Endothelial cell of umbilical vein (primary cell): ENCODE measurements around the gene GPD1L. TPM values are rescaled to one million over a fixed set of nuclear protein-coding genes. Genes with fewer than 3 reads are reported as not detected.

Source experiments
- BruUV-seq: library from RNA; stranded (reverse); fragments of 400-500 nt; replicated peaks from 2 replicates; lab custom pipeline; 2021; lab: Mats Ljungman, UMichigan
- CTCF ChIA-PET: fragments of 300-600, 350-600 bp; sonication (Branson Sonifier 250); formaldehyde crosslinking; loops from one replicate; lab custom pipeline; 2021; ENCODE audit warnings: antibody characterized with exemption, inconsistent platforms; lab: Charles Lee
- POLR2A ChIA-PET: fragments of 300-600, 350-600 bp; sonication (Branson Sonifier 250); formaldehyde crosslinking; loops from one replicate; lab custom pipeline; 2021; ENCODE audit warnings: antibody characterized with exemption, inconsistent platforms; lab: Charles Lee
- DNase-seq: peaks from one replicate; pipeline ENCODE4 v3.0.0-alpha.2; 2011; ENCODE audit warnings: low read depth, low spot score
- FAIRE-seq: peaks from 2 replicates; lab custom pipeline; 2011; peaks lifted over from hg19 to GRCh38; lab: Jason Lieb, UNC
- H2AFZ ChIP-seq: 2 replicates; pipeline ENCODE4 v1.6.0; 2012; ENCODE audit warnings: low read depth, low read length, control low read depth, inconsistent platforms
- H3K27ac ChIP-seq: 2 replicates; pipeline ENCODE4 v1.5.1; 2011; ENCODE audit warnings: low read depth, mild to moderate bottlenecking, control low read depth, low read length, moderate library complexity; ENCODE audit not compliant: insufficient read depth
- H3K27me3 ChIP-seq, 2 experiments: 2 replicates each; pipeline versions ENCODE4 v1.6.0 to v1.6.1; 2011; ENCODE audit warnings: low read length in 2 of 2, mixed read lengths in 1 of 2; ENCODE audit not compliant: control insufficient read depth in 2 of 2, insufficient read depth in 2 of 2
- H3K36me3 ChIP-seq, 2 experiments: 2 replicates in 1 of 2; 3 replicates in 1 of 2; pipeline ENCODE4 v1.5.1; 2011; ENCODE audit warnings: low read length in 2 of 2, mild to moderate bottlenecking in 1 of 2, moderate library complexity in 1 of 2; ENCODE audit not compliant: control insufficient read depth in 2 of 2, insufficient read depth in 2 of 2; ENCODE audit errors: extremely low read depth in 1 of 2
- H3K4me1 ChIP-seq: 3 replicates; pipeline ENCODE4 v1.5.1; 2011; ENCODE audit warnings: mild to moderate bottlenecking, low read length; ENCODE audit not compliant: control insufficient read depth, insufficient read depth; ENCODE audit errors: extremely low read depth
- H3K4me2 ChIP-seq: 2 replicates; pipeline ENCODE4 v1.6.1; 2011; ENCODE audit warnings: low read length, control low read depth, mixed read lengths; ENCODE audit not compliant: insufficient read depth
- H3K4me3 ChIP-seq, 3 experiments: fragments of 200-600 bp in 1 of 3; sonication (generic), shearing (Covaris generic) in 1 of 3; replicated peaks in 1 of 3; 2 replicates each; pipeline ENCODE4 v1.5.1; 2011 to 2016; ENCODE audit warnings: control low read depth in 3 of 3, low read length in 3 of 3, mild to moderate bottlenecking in 2 of 3, inconsistent platforms in 1 of 3, low read depth in 1 of 3, moderate library complexity in 1 of 3; ENCODE audit not compliant: insufficient read depth in 1 of 3
- H3K79me2 ChIP-seq: 2 replicates; pipeline ENCODE4 v1.6.0; 2012; ENCODE audit warnings: low read length, inconsistent platforms; ENCODE audit not compliant: control insufficient read depth, insufficient read depth
- H3K9ac ChIP-seq: replicated peaks from 2 replicates; pipeline ENCODE3; 2011; ENCODE audit warnings: low read length, control low read depth; ENCODE audit not compliant: insufficient read depth; ENCODE audit errors: extremely low read depth
- H3K9me1 ChIP-seq: replicated peaks from 3 replicates; pipeline ENCODE4 v1.6.0; 2011; ENCODE audit warnings: mild to moderate bottlenecking, low read length; ENCODE audit not compliant: control insufficient read depth, insufficient read depth; ENCODE audit errors: extremely low read depth
- H3K9me3 ChIP-seq: replicated peaks from 2 replicates; pipeline ENCODE4 v1.5.1; 2012; ENCODE audit warnings: low read length, inconsistent platforms; ENCODE audit not compliant: control insufficient read depth, insufficient read depth
- H4K20me1 ChIP-seq: replicated peaks from 2 replicates; pipeline ENCODE3; 2011; ENCODE audit warnings: mild to moderate bottlenecking, low read length; ENCODE audit not compliant: control insufficient read depth, insufficient read depth; ENCODE audit errors: extremely low read depth
- CTCF ChIP-seq, 2 donors: IDR thresholded peaks; 1 replicate in 1 of 2; 2 replicates in 1 of 2; pipeline ENCODE4 v1.5.1; 2011; ENCODE audit warnings: low read length in 2 of 2, mild to moderate bottlenecking in 2 of 2, moderate library complexity in 2 of 2, control low read depth in 1 of 2, inconsistent platforms in 1 of 2, low read depth in 1 of 2; ENCODE audit not compliant: insufficient read depth in 1 of 2; ENCODE audit errors: extremely low read depth in 1 of 2
- GATA2 ChIP-seq: IDR thresholded peaks from 2 replicates; pipeline ENCODE4 v1.7.0; 2011; ENCODE audit warnings: low read depth, mild to moderate bottlenecking, moderate library complexity, mixed read lengths, low read length; ENCODE audit not compliant: insufficient read length, insufficient read depth
- JUN ChIP-seq: IDR thresholded peaks from 2 replicates; pipeline ENCODE4 v1.6.1; 2011; ENCODE audit warnings: borderline replicate concordance, low read depth; ENCODE audit not compliant: insufficient read length, insufficient read depth
- MAX ChIP-seq: IDR thresholded peaks from 2 replicates; pipeline ENCODE4 v1.6.1; 2011; ENCODE audit not compliant: insufficient read depth, insufficient read length
- MYC ChIP-seq: IDR thresholded peaks from one replicate; pipeline ENCODE4 v1.6.1; 2011; ENCODE audit warnings: mild to moderate bottlenecking, low read depth, low read length
- POLR2AphosphoS5 ChIP-seq: IDR thresholded peaks from 2 replicates; pipeline ENCODE4 v1.6.1; 2012; ENCODE audit warnings: low read depth, mild to moderate bottlenecking, control low read depth, low read length, moderate library complexity; ENCODE audit not compliant: insufficient read depth
- dilution Hi-C: fragments of 300-500 bp; cut with MboI; formaldehyde crosslinking; loops from one replicate; pipeline ENCODE4 v1.15.0; 2019; ENCODE audit warnings: low sequenced_read_pairs; ENCODE audit not compliant: extremely low pct_ligation_motif_present
- intact Hi-C: fragments of 100-400 bp; cut with micrococcal nuclease; formaldehyde crosslinking; loops from one replicate; pipeline ENCODE4 v1.10.0; 2022
- polyA plus RNA-seq, 4 experiments: library from polyadenylated mRNA; depleted of rRNA in 3 of 4; stranded (reverse) in 3 of 4; unstranded in 1 of 4; fragments of >200 nt; gene quantifications; 2 replicates each; pipeline versions ENCODE4 v1.2.1 to v1.2.3, GENCODE V29; 2011 to 2012; ENCODE audit warnings: missing spikeins in 1 of 4
- total RNA-seq: library from RNA; stranded (reverse); gene quantifications from 2 replicates; pipeline ENCODE4 v1.2.3, GENCODE V29; 2021

Gene GPD1L
- total and polyA plus RNA-seq, 2 donors (not counting 3 experiments of a cell fraction or from before 2014, with no cell fraction given), result 5.1 to 12.9 TPM

GRCh38 chr3:32200992-32201758, 94.8 kb downstream of the GPD1L start:
- Histone ChIP-seq H3K4me3 (no peak overlapping the region), H3K4me2 (peak overlapping the region; percentile 39), H3K9me3 (no peaks in the 10 kb centered on the region), H3K27me3 (no peaks in the 10 kb centered on the region), H4K20me1 (no peaks in the 10 kb centered on the region), H3K9ac (no peak overlapping the region), H3K36me3 (no peaks in the 10 kb centered on the region), H3K79me2 (no peaks in the 10 kb centered on the region), H3K27ac (no peak overlapping the region), H3K4me1 (peaks cover 15% of the 10 kb centered on the region), H3K9me1 (no peaks in the 10 kb centered on the region), H2AFZ (peak overlapping the region; percentile 54)
- POLR2A ChIA-PET, result no interaction called here
- DNase-seq (peak; percentile 69), FAIRE-seq (no peak)
- no peak for TF ChIP-seq CTCF (IDR thresholded peaks at IDR 0.05; ENCODE audit: extremely low read depth in 1 of 2, insufficient read depth in 1 of 2, low read depth in 1 of 2, low read length in 2 of 2)
- BruUV-seq, result no TSS peak
- CTCF ChIA-PET, result interaction anchor here (0.6 to 3.1 kb wide), 10 partner anchors 13 to 267 kb away, joined by 3 to 15 read pairs (median 4); no protein-coding TSS in a partner anchor
- intact Hi-C loops (no loop called here), dilution Hi-C loops (no loop called here)

GRCh38 chr3:32202496-32202895, 96.1 kb downstream of the GPD1L start:
- intact Hi-C loops (no loop called here), dilution Hi-C loops (no loop called here)
- no peak overlapping the region for H2AFZ ChIP-seq
- no TSS peak for BruUV-seq
- no peaks in the 10 kb centered on the region for H3K9me3 ChIP-seq
- H3K4me3 ChIP-seq, result no peak overlapping the region
- FAIRE-seq (no peak), DNase-seq (no peak)
- H3K79me2 ChIP-seq, result no peaks in the 10 kb centered on the region
- POLR2A ChIA-PET, result no interaction called here
- TF ChIP-seq MYC, result no peak
- TF ChIP-seq MAX, result no peak
- TF ChIP-seq POLR2AphosphoS5, result no peak
- TF ChIP-seq JUN, result no peak
- no peak for TF ChIP-seq GATA2
- no peaks in the 10 kb centered on the region for H3K27me3 ChIP-seq
- CTCF ChIA-PET, result interaction anchor here (2.2 to 3.1 kb wide), 2 partner anchors 27 to 37 kb away, joined by 8 to 15 read pairs; no protein-coding TSS in a partner anchor
- no peak overlapping the region for H3K27ac ChIP-seq
- H3K4me2 ChIP-seq, result no peak overlapping the region
- H3K36me3 ChIP-seq, result no peaks in the 10 kb centered on the region
- H3K9me1 ChIP-seq, result no peaks in the 10 kb centered on the region
- no peaks in the 10 kb centered on the region for H4K20me1 ChIP-seq
- H3K4me1 ChIP-seq, result peaks cover 15% of the 10 kb centered on the region
- no peak overlapping the region for H3K9ac ChIP-seq
